SIG-M5 treated with dmso at 0.1 percent for 504 hours (cell line): ENCODE data around the gene TPST2.

Source experiments
- DNase-seq: peaks from one replicate; lab custom pipeline; 2025; ENCODE audit not compliant: unreplicated experiment; lab: John Stamatoyannopoulos, UW

TPST2 gene

DNA sequence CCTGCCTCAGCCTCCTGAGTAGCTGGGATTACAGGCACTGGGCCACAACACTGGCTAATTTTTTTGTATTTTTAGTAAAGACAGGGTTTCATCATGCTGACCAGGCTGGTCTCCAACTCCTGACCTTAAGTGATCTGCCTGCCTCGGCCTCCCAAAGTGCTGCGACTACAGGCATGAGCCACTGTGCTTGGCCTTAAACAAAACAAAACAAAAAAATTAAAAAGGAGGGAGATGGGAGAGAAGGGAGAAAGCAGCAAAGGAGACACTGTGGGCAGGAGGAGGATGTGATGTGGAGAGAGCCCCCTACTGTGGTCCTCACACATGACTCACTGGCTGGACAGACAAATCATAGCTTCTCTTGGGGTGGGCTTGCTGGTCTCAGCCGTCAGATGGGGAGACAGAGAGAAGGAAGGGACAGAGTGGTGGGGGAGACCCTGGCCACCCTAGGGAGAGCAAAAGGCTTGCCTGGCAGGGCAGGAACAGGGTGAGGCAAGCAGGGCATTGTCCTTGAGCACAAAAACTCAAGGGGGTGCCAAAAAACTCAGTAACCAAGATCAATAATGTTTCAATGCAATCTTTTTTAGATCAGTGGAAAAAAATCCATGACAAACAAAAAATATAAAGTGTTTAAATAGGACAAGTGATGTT is 31.6 kb downstream of the TPST2 start:
- no peak for DNase-seq

DNA sequence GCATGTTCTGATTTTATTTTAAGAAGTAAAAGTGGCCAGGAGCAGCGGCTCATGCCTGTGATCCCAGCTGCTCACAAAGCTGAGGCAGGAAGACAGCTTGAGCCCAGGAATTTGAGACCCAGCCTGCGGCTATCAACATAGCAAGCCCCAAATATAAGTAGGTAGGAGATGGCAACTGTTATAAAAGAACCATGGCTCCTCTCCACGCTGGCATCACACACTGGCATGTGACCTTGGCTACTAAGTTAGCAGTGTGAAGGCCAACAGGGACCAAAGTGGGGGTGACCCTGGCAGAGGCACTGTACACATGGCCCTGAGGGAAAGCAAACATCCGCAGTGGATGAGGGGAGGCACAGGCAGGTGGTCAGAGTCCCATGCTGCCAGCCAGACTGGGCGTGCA is 33.0 kb downstream of the TPST2 start:
- no peak for DNase-seq

DNA sequence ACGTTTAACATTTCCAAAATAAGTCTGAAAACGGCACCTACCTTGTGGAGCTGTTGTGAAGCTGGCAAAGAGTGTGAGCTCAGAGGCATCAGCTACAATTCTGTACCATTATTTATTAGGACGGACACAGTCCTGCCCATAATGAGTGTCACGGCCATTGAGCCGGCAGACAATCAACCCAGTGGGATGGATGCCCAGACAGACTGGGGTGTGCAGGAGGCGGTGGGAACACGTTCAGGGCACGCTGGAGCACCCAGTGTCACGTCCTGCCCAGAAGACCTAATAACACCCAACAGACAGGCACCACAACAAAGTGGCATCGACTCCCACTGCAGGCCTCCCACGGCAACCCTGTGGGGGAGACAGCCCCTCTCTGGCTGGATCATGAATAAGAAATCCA is 34.5 kb downstream of the TPST2 start:
- DNase-seq: no peak

DNA sequence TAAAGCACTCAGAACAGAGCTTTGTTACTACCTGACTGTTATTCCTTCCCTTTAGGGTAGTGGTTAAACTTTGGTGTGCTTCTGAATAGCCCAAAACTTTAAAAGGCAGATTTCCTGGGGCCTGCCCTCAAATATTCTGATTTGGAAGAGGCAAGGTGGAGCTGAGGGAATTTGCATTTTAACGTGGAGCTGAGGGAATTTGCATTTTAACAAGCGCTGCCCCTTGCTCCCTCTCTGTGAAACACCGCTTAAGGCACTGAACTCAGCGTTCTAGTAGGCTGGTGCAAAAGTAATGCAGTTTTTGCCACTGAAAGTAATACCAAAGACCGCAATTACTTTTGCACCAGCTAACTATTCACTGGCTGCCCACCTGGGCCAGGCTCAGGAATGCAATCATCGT is 35.0 kb downstream of the TPST2 start:
- DNase-seq: no peak

DNA sequence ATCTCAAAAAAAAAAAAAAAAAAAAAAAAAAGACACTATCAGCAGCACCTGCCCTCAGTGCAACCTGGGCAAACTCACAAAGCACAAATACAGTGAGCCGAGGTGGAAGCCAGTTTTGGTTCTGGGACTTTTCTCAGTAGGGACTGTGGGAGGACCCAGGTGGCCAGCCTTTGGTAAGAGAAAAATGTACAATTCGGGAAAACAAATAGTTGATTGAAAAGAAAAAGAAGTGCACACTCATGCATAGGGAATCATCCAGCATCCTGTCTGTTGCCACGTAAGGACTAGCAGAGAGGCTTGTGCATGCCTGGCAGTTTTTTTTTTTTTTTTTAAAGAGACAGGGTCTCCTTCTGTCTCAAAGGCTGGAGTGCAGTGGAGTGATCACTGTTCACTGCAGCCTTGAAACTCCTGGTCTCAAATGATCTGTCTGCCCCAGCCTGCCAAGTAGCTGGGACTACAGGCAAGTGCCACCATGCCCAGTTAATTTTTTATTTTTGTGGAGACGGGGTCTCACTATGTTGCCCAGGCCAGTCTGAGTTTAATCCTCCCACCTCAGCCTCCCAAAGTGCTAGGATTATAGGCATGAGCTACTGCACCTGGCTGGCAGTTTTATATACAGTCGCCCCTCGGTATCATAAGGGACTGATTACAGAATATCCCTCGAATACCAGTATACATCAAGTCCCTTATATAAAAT is 36.7 kb downstream of the TPST2 start:
- no peak for DNase-seq

DNA sequence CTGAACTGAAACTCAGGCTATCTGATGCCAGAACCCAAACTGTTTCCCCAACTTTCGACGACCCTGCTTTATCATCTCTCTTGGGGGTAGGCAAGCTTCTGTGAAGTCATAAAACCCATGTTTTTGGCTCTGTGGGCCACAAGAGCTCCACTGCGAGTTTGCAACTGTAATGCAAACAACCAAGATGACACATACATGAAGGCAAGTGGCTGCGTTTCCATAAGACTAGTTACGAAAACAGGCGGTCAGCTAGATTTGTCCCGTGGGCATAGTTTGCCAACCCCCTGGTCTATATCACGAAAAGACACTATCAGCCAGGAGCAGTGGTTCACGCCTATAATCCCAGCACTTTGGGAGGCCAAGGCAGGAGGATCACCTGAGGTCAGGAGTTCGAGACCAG is 37.5 kb downstream of the TPST2 start:
- DNase-seq: no peak

DNA sequence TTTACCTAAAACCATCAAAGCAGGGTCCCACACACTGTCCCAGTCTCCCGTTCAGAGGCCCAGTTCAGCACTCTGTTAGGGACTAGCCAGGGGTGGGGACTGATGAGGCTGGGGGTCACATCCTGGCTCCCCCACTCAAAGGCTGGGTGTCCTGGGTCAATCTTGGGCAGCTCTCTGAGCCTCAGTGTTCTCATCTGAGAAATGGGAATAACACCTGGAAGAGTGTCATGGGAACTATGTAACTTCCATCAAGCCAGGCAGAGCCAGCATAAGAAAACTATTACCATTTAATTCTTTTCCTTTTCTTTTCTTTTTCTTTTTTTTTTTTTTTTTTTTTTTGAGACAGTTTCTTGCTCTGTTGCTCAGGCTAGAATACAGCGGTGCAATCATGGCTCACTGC is 38.4 kb downstream of the TPST2 start:
- DNase-seq: no peak

DNA sequence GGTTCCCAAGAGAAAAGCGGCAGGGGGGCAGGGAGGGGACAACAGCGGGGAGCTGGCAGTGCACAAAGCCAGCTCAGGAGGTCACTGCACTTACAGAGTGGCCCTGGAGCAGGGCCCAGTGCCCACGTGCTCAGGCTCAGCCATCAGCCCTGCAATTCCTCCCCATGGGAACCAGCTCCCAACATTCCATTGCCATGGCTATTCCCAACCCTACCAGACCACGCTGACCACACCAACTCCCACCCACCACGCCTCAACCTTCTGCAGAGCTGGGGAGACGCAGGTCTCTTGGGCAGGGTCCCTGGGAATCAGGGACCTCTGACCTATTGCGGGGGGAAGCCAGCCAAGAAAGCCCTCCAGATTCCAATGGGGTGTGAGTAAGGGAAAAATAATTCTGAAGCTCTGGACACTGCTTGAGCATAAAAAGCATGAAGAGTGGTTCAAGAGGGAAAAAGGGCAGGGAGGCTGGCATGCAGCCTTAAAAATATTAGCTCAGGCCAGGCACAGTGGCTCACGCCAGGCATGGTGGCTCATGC is 39.4 kb downstream of the TPST2 start:
- DNase-seq: no peak

DNA sequence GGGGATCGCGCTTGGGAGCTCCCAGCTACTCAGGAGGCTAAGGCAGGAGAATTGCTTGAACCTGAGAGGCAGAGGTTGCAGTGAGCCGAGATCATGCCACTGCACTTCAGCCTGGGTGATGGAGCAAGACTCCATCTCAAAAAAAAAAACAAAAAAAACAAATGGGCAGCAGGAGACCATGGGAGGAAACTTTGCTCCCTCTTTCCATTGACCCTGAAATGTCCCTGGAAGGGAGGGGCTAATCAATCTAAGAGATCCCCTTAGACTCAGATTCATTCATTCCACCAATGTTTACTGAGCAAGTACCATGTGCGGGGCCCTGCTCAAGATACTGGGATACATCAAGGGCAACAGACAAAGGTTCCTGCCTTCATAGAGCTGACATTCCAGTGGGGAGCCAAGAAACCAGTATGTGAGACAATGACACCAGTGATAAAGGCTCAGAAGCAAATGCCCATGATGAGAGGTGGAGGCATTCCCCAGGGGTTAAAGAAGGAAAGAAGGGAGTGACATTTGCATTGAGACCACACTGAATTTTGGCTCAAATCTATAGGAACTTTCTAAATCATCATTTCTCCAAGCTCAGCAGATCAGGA is 39.9 kb downstream of the TPST2 start:
- DNase-seq: no peak

DNA sequence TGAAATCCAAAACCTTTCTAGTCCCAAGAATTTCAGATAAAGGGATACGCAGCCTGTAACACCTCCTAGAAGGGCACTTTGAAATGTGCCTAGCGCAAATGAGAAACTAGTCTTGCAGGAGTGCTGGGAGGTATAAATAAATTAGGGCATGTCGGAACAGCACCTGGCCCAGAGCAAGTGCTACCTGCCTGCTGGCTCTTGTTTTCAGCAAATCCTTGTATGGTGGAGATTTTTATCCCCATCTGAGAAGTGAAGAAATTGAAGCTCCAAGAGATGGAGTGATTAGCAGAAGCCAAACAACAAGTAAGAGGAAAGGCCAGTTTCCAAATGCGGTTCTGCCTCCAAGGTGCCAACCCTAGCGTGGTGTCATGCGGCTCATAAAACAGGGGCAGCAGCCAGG is 40.9 kb downstream of the TPST2 start:
- DNase-seq: no peak

DNA sequence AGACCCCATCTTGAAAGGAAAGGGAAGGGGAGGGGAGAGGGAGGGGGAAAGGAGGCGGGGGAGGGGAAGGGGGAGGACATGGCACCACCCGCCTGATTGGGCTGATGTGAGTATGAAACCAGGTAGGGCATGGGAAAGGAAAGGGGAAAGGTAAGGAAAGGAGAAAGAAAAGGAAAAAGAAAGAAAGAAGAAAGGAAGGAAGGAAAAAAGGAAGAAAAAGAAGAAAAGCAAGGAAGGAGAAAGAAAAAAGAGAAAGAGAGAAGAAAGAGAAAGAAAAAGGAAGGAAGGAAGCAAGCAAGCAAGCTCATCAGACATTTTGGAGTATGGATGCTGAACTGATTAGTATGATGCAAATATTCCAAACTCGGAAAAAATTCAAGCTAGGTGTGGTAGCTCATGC is 41.6 kb downstream of the TPST2 start:
- no peak for DNase-seq

DNA sequence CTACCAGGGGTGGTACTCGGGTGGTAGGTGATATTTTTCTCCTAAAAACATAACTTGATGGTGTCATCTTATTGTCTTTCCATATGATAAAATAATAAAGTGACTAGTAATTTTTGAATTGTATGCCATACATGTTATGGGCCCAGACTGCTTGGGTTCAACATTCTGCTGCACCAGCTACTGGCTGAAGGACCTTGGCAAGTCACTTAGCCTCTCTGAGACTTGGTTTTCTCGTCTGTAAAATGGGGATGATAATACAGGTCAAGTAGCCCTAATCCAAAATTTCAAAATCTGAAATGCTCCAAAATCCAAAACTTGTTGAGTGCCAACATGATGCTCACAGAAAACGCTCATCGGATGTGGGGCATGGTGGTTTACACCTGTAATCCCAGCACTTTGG is 42.1 kb downstream of the TPST2 start:
- no peak for DNase-seq

DNA sequence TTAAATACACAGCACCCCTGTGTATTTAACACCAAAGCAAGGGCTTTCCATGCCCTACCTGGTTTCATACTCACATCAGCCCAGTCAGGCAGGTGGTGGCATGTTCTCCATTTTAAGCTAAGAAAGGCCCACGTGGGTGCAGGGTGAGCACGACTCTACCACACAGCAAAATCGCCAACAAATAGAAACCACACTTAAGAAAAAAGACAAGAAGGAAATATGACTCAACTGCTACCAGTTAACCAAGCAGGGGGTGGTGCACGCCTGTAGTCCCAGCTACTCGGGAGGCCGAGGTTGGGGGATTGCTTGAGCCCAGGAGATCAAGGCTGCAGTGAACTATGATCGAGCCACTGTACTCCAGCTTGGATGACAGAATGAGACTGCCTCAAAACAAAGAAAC is 42.5 kb downstream of the TPST2 start:
- DNase-seq: no peak

DNA sequence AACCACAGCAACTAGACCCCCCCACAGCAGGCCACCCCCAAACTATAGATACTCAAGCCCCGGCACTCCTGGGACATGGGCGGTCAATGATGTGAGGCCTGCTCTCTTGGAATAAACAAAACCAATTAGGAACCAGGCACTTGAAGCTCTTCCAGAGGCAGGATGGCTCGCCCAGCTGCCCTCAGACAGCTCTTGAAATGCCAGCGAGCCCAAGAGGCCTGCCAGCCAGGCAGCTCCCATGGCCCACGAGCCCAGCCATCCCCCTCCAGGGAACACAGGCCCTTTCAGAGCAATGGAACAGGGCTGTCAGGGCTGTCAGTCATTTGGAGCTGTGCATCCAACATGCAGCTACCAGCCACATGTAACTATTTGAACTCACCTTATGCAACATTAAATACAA is 43.6 kb downstream of the TPST2 start:
- DNase-seq: no peak

DNA sequence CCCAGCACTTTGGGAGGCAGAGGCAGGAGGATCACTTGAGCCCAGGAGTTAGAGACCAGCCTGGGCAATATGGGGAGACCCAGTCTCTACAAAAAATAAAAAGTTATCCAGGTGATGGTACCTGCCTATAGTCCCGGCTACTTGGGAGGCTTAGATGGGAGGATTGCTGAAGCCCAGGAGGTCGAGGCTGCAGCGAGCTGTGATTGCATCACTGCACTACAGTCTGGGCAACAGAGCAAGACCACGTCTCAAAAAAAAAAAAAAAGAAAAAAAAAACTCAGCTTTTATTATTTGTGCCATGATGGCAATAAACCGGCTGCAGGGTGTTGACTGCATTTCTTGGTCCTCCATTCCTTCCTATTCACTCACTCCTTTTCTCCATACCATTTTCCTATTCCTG is 44.1 kb downstream of the TPST2 start:
- no peak for DNase-seq

DNA sequence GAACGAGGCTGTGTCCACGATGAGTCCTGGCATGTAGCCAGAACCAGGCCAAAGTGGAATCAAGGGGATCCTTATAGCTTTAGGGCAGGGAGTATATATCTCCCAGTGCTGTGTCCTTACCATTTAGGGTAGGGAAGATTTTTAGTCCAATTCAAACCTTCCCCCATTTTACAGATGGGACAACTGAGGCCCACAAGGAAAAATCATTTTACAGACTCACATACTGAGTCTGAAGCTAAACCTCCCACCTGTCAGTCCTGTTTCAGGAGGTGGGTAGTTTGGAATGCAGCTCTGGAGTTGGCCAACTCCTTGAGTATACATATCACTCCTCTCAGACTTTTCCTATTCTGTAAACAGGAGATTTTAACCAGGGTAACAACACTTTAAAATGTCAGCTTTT is 44.5 kb downstream of the TPST2 start:
- DNase-seq: no peak

DNA sequence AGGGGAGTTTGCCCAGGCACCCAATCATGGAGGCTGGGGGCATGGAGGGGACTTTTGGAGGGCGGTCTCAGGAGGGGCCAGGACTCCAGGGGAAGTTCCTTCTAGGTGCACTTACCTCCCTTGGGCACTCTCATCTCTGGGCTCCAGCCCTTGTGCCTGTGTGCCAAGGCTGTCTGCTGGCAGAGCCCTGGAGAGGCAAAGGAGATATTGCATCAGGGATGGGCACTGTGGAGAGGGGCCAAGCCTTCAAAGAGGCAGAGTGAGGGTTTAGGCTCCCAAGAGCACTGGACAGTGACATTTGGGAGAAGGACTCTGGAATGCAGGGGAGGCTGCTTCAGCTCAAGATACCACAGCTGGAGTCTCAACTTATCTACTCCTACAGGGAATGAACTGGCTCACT is 45.4 kb downstream of the TPST2 start:
- no peak for DNase-seq

DNA sequence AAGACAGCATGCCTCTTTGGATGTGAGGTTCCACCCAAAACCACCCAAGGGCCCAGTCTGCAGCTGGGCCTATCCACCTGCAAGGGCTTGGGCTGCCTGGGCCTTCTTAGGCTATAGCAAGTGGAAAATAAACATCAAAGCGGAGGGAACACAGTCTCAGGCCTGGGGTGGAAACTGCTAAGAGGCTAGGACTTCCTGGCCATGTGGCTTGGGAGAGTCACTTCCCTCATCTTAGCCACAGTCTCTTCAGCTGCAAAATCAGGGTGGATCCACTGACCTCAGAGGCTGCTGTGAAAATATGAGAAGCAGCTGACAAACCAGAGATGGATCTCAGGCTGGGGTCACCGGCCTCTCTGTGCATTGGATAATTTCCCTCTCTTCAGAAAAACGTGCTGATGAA is 47.1 kb downstream of the TPST2 start:
- DNase-seq: no peak

DNA sequence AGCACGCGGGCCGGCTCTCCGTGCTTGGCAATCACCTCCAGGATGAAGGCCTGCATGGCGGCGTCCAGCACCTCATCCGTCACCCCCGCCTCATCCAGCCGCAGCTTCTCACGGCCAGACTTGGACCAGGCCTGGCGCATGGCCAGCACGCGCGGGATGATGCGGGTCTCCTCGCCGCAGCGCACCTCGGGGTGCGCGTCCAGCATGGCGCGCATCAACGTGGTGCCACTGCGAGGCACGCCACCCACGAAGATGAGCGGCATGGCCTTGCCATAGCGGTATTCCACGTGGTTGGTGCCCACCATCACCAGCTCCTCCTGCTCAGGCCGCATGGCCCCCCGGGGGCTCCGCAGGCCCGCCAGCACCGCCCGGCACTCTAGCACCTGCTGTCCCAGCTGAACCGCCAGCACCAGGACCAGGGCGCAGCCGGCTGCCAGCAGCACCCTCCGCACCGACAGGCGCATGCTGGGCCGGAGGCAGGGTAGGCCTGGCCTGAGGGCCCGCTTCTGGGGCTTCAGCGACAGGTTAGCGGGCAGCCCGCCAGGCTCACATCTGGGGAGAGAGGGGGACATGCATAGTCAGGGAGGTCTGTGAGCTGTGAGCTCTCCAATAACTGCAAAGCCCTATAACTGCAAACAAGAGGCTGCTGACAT is 48.6 kb downstream of the TPST2 start:
- DNase-seq: no peak

DNA sequence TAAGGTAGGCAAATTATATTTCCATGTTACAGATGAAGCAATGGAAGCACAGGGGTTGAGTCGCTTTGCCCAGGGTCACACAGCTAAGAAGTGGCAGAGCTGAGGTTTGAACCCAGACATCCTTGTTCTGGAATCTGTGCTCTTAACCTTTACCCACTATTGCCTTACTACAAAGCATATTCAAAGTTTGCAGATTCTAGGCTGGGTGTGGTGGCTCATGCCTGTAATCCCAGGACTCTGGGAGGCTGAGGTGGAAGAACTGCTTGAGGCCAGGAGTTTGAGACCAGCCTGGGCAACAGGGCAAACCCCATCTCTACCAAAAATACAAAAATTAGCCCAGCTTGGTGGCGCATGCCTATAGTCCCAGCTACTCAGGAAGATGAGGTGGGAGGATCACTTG is 49.8 kb downstream of the TPST2 start:
- no peak for DNase-seq

DNA sequence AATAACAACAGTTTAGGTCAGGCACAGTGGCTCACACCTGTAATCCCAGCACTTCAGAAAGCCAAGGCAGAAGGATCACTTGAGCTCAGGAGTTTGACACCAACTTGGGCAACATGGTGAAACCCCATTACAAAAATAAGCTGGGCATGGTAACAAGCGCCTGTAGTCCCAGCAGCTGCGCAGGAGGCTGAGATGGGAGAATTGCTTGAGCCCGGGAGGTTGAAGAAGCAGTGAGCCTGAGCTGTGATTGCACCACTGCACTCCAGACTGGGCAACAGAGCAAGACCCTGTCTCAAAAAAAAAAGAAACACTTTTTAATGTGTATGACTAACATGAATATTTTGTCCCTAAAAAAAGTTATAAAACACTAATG is 53.2 kb downstream of the TPST2 start:
- no peak for DNase-seq
